SK-N-SH (cell line): ENCODE data around the gene KIAA0232. TPM values are rescaled to one million over a fixed set of nuclear protein-coding genes. Genes with fewer than 3 reads are reported as not detected.

Source experiments
- CTCF ChIA-PET: fragments of 300-600, 350-600 bp; formaldehyde crosslinking; extraction: SDS; loops from one replicate; lab custom pipeline; 2021; lab: Yijun Ruan, JAX
- POLR2A ChIA-PET: fragments of 350-600 bp; sonication (Branson Sonifier 250); formaldehyde crosslinking; extraction: SDS; loops from one replicate; lab custom pipeline; 2020; ENCODE audit warnings: antibody characterized with exemption, inconsistent platforms; lab: Yijun Ruan, JAX
- DNase-seq: peaks from one replicate; pipeline ENCODE4 v3.0.0; 2012
- H2AFZ ChIP-seq: fragments of 200-600 bp; sonication (generic); 2 replicates; pipeline ENCODE4 v1.8.1; 2016; ENCODE audit warnings: antibody characterized with exemption, mild to moderate bottlenecking, low read depth
- H3F3A ChIP-seq: fragments of 200-600 bp; sonication (generic); replicated peaks from 2 replicates; pipeline ENCODE3; 2016; ENCODE audit warnings: antibody characterized with exemption, mild to moderate bottlenecking; ENCODE audit not compliant: insufficient read depth
- H3K27ac ChIP-seq, 2 experiments: fragments of 200-500 bp in 1 of 2; fragments of 200-600 bp in 1 of 2; sonication (Bioruptor generic) in 1 of 2; sonication (generic), shearing (Covaris generic) in 1 of 2; 2 replicates each; pipeline versions ENCODE4 v1.5.1 to v1.6.1; 2014 to 2016; ENCODE audit warnings: low read depth in 2 of 2, inconsistent platforms in 1 of 2, low read length in 1 of 2, mild to moderate bottlenecking in 1 of 2, mixed read lengths in 1 of 2
- H3K27me3 ChIP-seq: fragments of 200-600 bp; sonication (generic), shearing (Covaris generic); 2 replicates; pipeline ENCODE4 v1.6.1; 2016; ENCODE audit warnings: mixed run types; ENCODE audit not compliant: insufficient read depth
- H3K36me3 ChIP-seq, 2 experiments: fragments of 200-500 bp in 1 of 2; fragments of 200-600 bp in 1 of 2; sonication (Bioruptor generic) in 1 of 2; sonication (generic) in 1 of 2; replicated peaks in 1 of 2; 2 replicates each; pipeline versions ENCODE3 to v1.5.1; 2014 to 2016; ENCODE audit warnings: low read length in 1 of 2, mild to moderate bottlenecking in 1 of 2; ENCODE audit not compliant: insufficient read depth in 2 of 2, control insufficient read depth in 1 of 2
- H3K4me1 ChIP-seq, 2 experiments: fragments of 200-500 bp in 1 of 2; fragments of 200-600 bp in 1 of 2; sonication (Bioruptor generic) in 1 of 2; sonication (generic), shearing (Covaris generic) in 1 of 2; 2 replicates each; pipeline versions ENCODE4 v1.5.1 to v1.6.1; 2014 to 2016; ENCODE audit warnings: low read depth in 1 of 2, low read length in 1 of 2, mixed run types in 1 of 2; ENCODE audit not compliant: insufficient read depth in 2 of 2, control insufficient read depth in 1 of 2
- H3K4me2 ChIP-seq: fragments of 200-600 bp; sonication (generic), shearing (Covaris generic); 2 replicates; pipeline ENCODE4 v1.6.1; 2017; ENCODE audit warnings: mixed run types
- H3K4me3 ChIP-seq, 2 experiments: fragments of 200-500 bp in 1 of 2; fragments of 200-600 bp in 1 of 2; sonication (Bioruptor generic) in 1 of 2; sonication (generic), shearing (Covaris generic) in 1 of 2; 2 replicates each; pipeline versions ENCODE4 v1.5.1 to v1.8.1; 2014 to 2016; ENCODE audit warnings: low read depth in 2 of 2, inconsistent platforms in 1 of 2, low read length in 1 of 2, mild to moderate bottlenecking in 1 of 2, mixed read lengths in 1 of 2, moderate library complexity in 1 of 2
- H3K79me2 ChIP-seq: fragments of 200-600 bp; sonication (generic); 2 replicates; pipeline ENCODE4 v1.8.1; 2017; ENCODE audit warnings: mild to moderate bottlenecking; ENCODE audit not compliant: insufficient read depth
- H3K9ac ChIP-seq: fragments of 200-600 bp; sonication (generic); 2 replicates; pipeline ENCODE4 v1.6.1; 2017; ENCODE audit warnings: mixed run types
- H3K9me2 ChIP-seq: fragments of 200-600 bp; sonication (generic); 2 replicates; pipeline ENCODE4 v1.6.1; 2017; ENCODE audit warnings: mixed run types
- H3K9me3 ChIP-seq: fragments of 200-600 bp; sonication (generic); 2 replicates; pipeline ENCODE4 v1.6.1; 2017; ENCODE audit warnings: mixed run types, mild to moderate bottlenecking, moderate library complexity
- H4K20me1 ChIP-seq: fragments of 200-600 bp; sonication (generic); 2 replicates; pipeline ENCODE4 v1.6.1; 2017; ENCODE audit warnings: mild to moderate bottlenecking, mixed run types; ENCODE audit not compliant: insufficient read depth
- CHD2 ChIP-seq: fragments of 150-350 bp; IDR thresholded peaks from 2 replicates; pipeline ENCODE4 v1.6.1; 2018; ENCODE audit warnings: low read length; ENCODE audit not compliant: partially characterized antibody
- ELF1 ChIP-seq: IDR thresholded peaks from 2 replicates; pipeline ENCODE4 v1.4.0; 2012
- EP300 ChIP-seq, 2 experiments: IDR thresholded peaks; 2 replicates each; pipeline versions ENCODE4 v1.4.0 to v1.6.1; 2012; ENCODE audit warnings: borderline replicate concordance in 1 of 2, low read depth in 1 of 2, low read length in 1 of 2
- FOSL2 ChIP-seq: IDR thresholded peaks from 2 replicates; pipeline ENCODE4 v1.4.0; 2012; ENCODE audit warnings: low read depth, mild to moderate bottlenecking, moderate library complexity, borderline replicate concordance
- FOXJ3 ChIP-seq: sonication (generic); formaldehyde crosslinking; IDR thresholded peaks from 2 replicates; pipeline ENCODE4 v1.5.1; 2020; ENCODE audit warnings: mild to moderate bottlenecking, missing genetic modification reagents
- GATA2 ChIP-seq: sonication (generic); formaldehyde crosslinking; IDR thresholded peaks from 2 replicates; pipeline ENCODE4 v1.5.0; 2020; ENCODE audit warnings: mild to moderate bottlenecking, missing genetic modification reagents
- NRF1 ChIP-seq: IDR thresholded peaks from 2 replicates; pipeline ENCODE4 v1.6.1; 2012; ENCODE audit warnings: low read depth, mild to moderate bottlenecking, low read length
- RAD21 ChIP-seq: IDR thresholded peaks from 2 replicates; pipeline ENCODE4 v1.6.1; 2012; ENCODE audit warnings: mild to moderate bottlenecking, low read length
- RXRA ChIP-seq: IDR thresholded peaks from 2 replicates; pipeline ENCODE4 v1.4.0; 2012; ENCODE audit warnings: low read depth, mild to moderate bottlenecking, borderline replicate concordance
- TCF12 ChIP-seq: IDR thresholded peaks from 2 replicates; pipeline ENCODE4 v1.4.0; 2012
- TEAD4 ChIP-seq: IDR thresholded peaks from 2 replicates; pipeline ENCODE4 v1.4.0; 2012; ENCODE audit warnings: mild to moderate bottlenecking, borderline replicate concordance; ENCODE audit not compliant: insufficient read depth
- WGBS: methylation state at CpG from one replicate; pipeline ENCODE4 v1.1.6; 2017; ENCODE audit warnings: low lambda C conversion rate; 5-methylcytosine and 5-hydroxymethylcytosine counted together
- polyA plus RNA-seq, 3 experiments: library from polyadenylated mRNA; depleted of rRNA; stranded (reverse); fragments of >200 nt; gene quantifications; 2 replicates each; pipeline ENCODE4 v1.2.3, GENCODE V29; 2012
- TF ChIP-seq, protein P1 (sequence below): fragments of 150-350 bp; IDR thresholded peaks from 2 replicates; pipeline ENCODE4 v1.6.1; 2016; ENCODE audit warnings: mild to moderate bottlenecking, low read depth, low read length
- TF ChIP-seq, protein P2 (sequence below): IDR thresholded peaks from 2 replicates; pipeline ENCODE4 v1.4.0; 2012; ENCODE audit warnings: low read depth, borderline replicate concordance
- TF ChIP-seq, protein P3 (sequence below): IDR thresholded peaks from 2 replicates; pipeline ENCODE4 v1.6.1; 2012; ENCODE audit warnings: mild to moderate bottlenecking, low read depth, low read length, moderate library complexity
- TF ChIP-seq, protein P4 (sequence below): fragments of 200-600 bp; sonication (generic); IDR thresholded peaks from 2 replicates; pipeline ENCODE4 v1.6.1; 2017; ENCODE audit warnings: antibody characterized with exemption, mild to moderate bottlenecking, moderate library complexity
- TF ChIP-seq, protein P5 (sequence below): fragments of 150-350 bp; IDR thresholded peaks from 2 replicates; pipeline ENCODE4 v1.6.1; 2017; ENCODE audit warnings: antibody characterized with exemption, low read length, low read depth, borderline replicate concordance
- TF ChIP-seq, protein P6 (sequence below): IDR thresholded peaks from 2 replicates; pipeline ENCODE4 v1.4.0; 2012; ENCODE audit warnings: low read depth

KIAA0232 gene
- polyA plus RNA-seq, 1 of the 3 experiments (the other 2 are of a cell fraction): 5.7 TPM

GRCh38 chr4:6812766-6813165 lies 30.2 kb downstream of the KIAA0232 start (continued):
- TF ChIP-seq RAD21: no peak
- TF ChIP-seq, protein P1, sequence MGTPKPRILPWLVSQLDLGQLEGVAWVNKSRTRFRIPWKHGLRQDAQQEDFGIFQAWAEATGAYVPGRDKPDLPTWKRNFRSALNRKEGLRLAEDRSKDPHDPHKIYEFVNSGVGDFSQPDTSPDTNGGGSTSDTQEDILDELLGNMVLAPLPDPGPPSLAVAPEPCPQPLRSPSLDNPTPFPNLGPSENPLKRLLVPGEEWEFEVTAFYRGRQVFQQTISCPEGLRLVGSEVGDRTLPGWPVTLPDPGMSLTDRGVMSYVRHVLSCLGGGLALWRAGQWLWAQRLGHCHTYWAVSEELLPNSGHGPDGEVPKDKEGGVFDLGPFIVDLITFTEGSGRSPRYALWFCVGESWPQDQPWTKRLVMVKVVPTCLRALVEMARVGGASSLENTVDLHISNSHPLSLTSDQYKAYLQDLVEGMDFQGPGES: no peak

GRCh38 chr4:6813725-6814124 lies 31.2 kb downstream of the KIAA0232 start:
- Histone ChIP-seq H3K36me3 (peaks cover 0 to 15% of the 10 kb centered on the region in 2 experiments), H3K9me2 (no peaks in the 10 kb centered on the region), H3K4me3 (no peak overlapping the region), H2AFZ (no peak overlapping the region), H3K9ac (no peak overlapping the region), H3K27me3 (no peaks in the 10 kb centered on the region), H3K4me1 (no peaks in the 10 kb centered on the region; a peak in 1 of 4 replicates), H3K9me3 (peaks cover 2% of the 10 kb centered on the region), H3F3A (peaks cover 4% of the 10 kb centered on the region), H3K4me2 (no peak overlapping the region), H3K79me2 (peaks cover 95% of the 10 kb centered on the region), H3K27ac (no peak overlapping the region), H4K20me1 (peaks cover 26% of the 10 kb centered on the region)
- WGBS: 95% methylated on average over 3 of the region's 3 CpGs
- DNase-seq: no peak
- POLR2A ChIA-PET: no interaction called here
- TF ChIP-seq, protein P2, sequence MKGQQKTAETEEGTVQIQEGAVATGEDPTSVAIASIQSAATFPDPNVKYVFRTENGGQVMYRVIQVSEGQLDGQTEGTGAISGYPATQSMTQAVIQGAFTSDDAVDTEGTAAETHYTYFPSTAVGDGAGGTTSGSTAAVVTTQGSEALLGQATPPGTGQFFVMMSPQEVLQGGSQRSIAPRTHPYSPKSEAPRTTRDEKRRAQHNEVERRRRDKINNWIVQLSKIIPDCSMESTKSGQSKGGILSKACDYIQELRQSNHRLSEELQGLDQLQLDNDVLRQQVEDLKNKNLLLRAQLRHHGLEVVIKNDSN: no peak
- TF ChIP-seq, protein P3, sequence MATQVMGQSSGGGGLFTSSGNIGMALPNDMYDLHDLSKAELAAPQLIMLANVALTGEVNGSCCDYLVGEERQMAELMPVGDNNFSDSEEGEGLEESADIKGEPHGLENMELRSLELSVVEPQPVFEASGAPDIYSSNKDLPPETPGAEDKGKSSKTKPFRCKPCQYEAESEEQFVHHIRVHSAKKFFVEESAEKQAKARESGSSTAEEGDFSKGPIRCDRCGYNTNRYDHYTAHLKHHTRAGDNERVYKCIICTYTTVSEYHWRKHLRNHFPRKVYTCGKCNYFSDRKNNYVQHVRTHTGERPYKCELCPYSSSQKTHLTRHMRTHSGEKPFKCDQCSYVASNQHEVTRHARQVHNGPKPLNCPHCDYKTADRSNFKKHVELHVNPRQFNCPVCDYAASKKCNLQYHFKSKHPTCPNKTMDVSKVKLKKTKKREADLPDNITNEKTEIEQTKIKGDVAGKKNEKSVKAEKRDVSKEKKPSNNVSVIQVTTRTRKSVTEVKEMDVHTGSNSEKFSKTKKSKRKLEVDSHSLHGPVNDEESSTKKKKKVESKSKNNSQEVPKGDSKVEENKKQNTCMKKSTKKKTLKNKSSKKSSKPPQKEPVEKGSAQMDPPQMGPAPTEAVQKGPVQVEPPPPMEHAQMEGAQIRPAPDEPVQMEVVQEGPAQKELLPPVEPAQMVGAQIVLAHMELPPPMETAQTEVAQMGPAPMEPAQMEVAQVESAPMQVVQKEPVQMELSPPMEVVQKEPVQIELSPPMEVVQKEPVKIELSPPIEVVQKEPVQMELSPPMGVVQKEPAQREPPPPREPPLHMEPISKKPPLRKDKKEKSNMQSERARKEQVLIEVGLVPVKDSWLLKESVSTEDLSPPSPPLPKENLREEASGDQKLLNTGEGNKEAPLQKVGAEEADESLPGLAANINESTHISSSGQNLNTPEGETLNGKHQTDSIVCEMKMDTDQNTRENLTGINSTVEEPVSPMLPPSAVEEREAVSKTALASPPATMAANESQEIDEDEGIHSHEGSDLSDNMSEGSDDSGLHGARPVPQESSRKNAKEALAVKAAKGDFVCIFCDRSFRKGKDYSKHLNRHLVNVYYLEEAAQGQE: no peak
- no peak for TF ChIP-seq CHD2
- no peak for TF ChIP-seq TEAD4
- TF ChIP-seq FOSL2: no peak
- TF ChIP-seq, protein P4, sequence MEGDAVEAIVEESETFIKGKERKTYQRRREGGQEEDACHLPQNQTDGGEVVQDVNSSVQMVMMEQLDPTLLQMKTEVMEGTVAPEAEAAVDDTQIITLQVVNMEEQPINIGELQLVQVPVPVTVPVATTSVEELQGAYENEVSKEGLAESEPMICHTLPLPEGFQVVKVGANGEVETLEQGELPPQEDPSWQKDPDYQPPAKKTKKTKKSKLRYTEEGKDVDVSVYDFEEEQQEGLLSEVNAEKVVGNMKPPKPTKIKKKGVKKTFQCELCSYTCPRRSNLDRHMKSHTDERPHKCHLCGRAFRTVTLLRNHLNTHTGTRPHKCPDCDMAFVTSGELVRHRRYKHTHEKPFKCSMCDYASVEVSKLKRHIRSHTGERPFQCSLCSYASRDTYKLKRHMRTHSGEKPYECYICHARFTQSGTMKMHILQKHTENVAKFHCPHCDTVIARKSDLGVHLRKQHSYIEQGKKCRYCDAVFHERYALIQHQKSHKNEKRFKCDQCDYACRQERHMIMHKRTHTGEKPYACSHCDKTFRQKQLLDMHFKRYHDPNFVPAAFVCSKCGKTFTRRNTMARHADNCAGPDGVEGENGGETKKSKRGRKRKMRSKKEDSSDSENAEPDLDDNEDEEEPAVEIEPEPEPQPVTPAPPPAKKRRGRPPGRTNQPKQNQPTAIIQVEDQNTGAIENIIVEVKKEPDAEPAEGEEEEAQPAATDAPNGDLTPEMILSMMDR: no peak
- TF ChIP-seq GATA2 (CRISPR knock-in tag): no peak
- no peak for TF ChIP-seq ELF1
- TF ChIP-seq NRF1: no peak
- no peak for TF ChIP-seq FOXJ3
- TF ChIP-seq, protein P5, sequence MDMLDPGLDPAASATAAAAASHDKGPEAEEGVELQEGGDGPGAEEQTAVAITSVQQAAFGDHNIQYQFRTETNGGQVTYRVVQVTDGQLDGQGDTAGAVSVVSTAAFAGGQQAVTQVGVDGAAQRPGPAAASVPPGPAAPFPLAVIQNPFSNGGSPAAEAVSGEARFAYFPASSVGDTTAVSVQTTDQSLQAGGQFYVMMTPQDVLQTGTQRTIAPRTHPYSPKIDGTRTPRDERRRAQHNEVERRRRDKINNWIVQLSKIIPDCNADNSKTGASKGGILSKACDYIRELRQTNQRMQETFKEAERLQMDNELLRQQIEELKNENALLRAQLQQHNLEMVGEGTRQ: no peak
- no peak for TF ChIP-seq EP300 (IDR thresholded peaks at IDR 0.05; ENCODE audit: borderline replicate concordance in 1 of 2, low read depth in 1 of 2, low read length in 1 of 2)
- TF ChIP-seq TCF12: no peak
- TF ChIP-seq, protein P6, sequence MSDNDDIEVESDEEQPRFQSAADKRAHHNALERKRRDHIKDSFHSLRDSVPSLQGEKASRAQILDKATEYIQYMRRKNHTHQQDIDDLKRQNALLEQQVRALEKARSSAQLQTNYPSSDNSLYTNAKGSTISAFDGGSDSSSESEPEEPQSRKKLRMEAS: no peak
- no peak for TF ChIP-seq RXRA
- CTCF ChIA-PET: no interaction called here
